Endothelial cell of umbilical vein (primary cell): ENCODE results near the gene KHDC3L. TPM values are rescaled to one million over a fixed set of nuclear protein-coding genes. Genes with fewer than 3 reads are reported as not detected.

Source experiments
- BruUV-seq: library from RNA; stranded (reverse); fragments of 400-500 nt; replicated peaks from 2 replicates; lab custom pipeline; 2021; lab: Mats Ljungman, UMichigan
- CTCF ChIA-PET: fragments of 300-600, 350-600 bp; sonication (Branson Sonifier 250); formaldehyde crosslinking; loops from one replicate; lab custom pipeline; 2021; ENCODE audit warnings: antibody characterized with exemption, inconsistent platforms; lab: Charles Lee
- POLR2A ChIA-PET: fragments of 300-600, 350-600 bp; sonication (Branson Sonifier 250); formaldehyde crosslinking; loops from one replicate; lab custom pipeline; 2021; ENCODE audit warnings: antibody characterized with exemption, inconsistent platforms; lab: Charles Lee
- DNase-seq: peaks from one replicate; pipeline ENCODE4 v3.0.0-alpha.2; 2011; ENCODE audit warnings: low read depth, low spot score
- FAIRE-seq: peaks from 2 replicates; lab custom pipeline; 2011; peaks lifted over from hg19 to GRCh38; lab: Jason Lieb, UNC
- H2AFZ ChIP-seq: 2 replicates; pipeline ENCODE4 v1.6.0; 2012; ENCODE audit warnings: low read depth, low read length, control low read depth, inconsistent platforms
- H3K27ac ChIP-seq: 2 replicates; pipeline ENCODE4 v1.5.1; 2011; ENCODE audit warnings: low read depth, mild to moderate bottlenecking, control low read depth, low read length, moderate library complexity; ENCODE audit not compliant: insufficient read depth
- H3K27me3 ChIP-seq, 2 experiments: 2 replicates each; pipeline versions ENCODE4 v1.6.0 to v1.6.1; 2011; ENCODE audit warnings: low read length in 2 of 2, mixed read lengths in 1 of 2; ENCODE audit not compliant: control insufficient read depth in 2 of 2, insufficient read depth in 2 of 2
- H3K36me3 ChIP-seq, 2 experiments: 2 replicates in 1 of 2; 3 replicates in 1 of 2; pipeline ENCODE4 v1.5.1; 2011; ENCODE audit warnings: low read length in 2 of 2, mild to moderate bottlenecking in 1 of 2, moderate library complexity in 1 of 2; ENCODE audit not compliant: control insufficient read depth in 2 of 2, insufficient read depth in 2 of 2; ENCODE audit errors: extremely low read depth in 1 of 2
- H3K4me1 ChIP-seq: 3 replicates; pipeline ENCODE4 v1.5.1; 2011; ENCODE audit warnings: mild to moderate bottlenecking, low read length; ENCODE audit not compliant: control insufficient read depth, insufficient read depth; ENCODE audit errors: extremely low read depth
- H3K4me2 ChIP-seq: 2 replicates; pipeline ENCODE4 v1.6.1; 2011; ENCODE audit warnings: low read length, control low read depth, mixed read lengths; ENCODE audit not compliant: insufficient read depth
- H3K4me3 ChIP-seq, 3 experiments: fragments of 200-600 bp in 1 of 3; sonication (generic), shearing (Covaris generic) in 1 of 3; replicated peaks in 1 of 3; 2 replicates each; pipeline ENCODE4 v1.5.1; 2011 to 2016; ENCODE audit warnings: control low read depth in 3 of 3, low read length in 3 of 3, mild to moderate bottlenecking in 2 of 3, inconsistent platforms in 1 of 3, low read depth in 1 of 3, moderate library complexity in 1 of 3; ENCODE audit not compliant: insufficient read depth in 1 of 3
- H3K79me2 ChIP-seq: 2 replicates; pipeline ENCODE4 v1.6.0; 2012; ENCODE audit warnings: low read length, inconsistent platforms; ENCODE audit not compliant: control insufficient read depth, insufficient read depth
- H3K9ac ChIP-seq: replicated peaks from 2 replicates; pipeline ENCODE3; 2011; ENCODE audit warnings: low read length, control low read depth; ENCODE audit not compliant: insufficient read depth; ENCODE audit errors: extremely low read depth
- H3K9me1 ChIP-seq: replicated peaks from 3 replicates; pipeline ENCODE4 v1.6.0; 2011; ENCODE audit warnings: mild to moderate bottlenecking, low read length; ENCODE audit not compliant: control insufficient read depth, insufficient read depth; ENCODE audit errors: extremely low read depth
- H3K9me3 ChIP-seq: replicated peaks from 2 replicates; pipeline ENCODE4 v1.5.1; 2012; ENCODE audit warnings: low read length, inconsistent platforms; ENCODE audit not compliant: control insufficient read depth, insufficient read depth
- H4K20me1 ChIP-seq: replicated peaks from 2 replicates; pipeline ENCODE3; 2011; ENCODE audit warnings: mild to moderate bottlenecking, low read length; ENCODE audit not compliant: control insufficient read depth, insufficient read depth; ENCODE audit errors: extremely low read depth
- CTCF ChIP-seq, 2 donors: IDR thresholded peaks; 1 replicate in 1 of 2; 2 replicates in 1 of 2; pipeline ENCODE4 v1.5.1; 2011; ENCODE audit warnings: low read length in 2 of 2, mild to moderate bottlenecking in 2 of 2, moderate library complexity in 2 of 2, control low read depth in 1 of 2, inconsistent platforms in 1 of 2, low read depth in 1 of 2; ENCODE audit not compliant: insufficient read depth in 1 of 2; ENCODE audit errors: extremely low read depth in 1 of 2
- EZH2 ChIP-seq: IDR thresholded peaks from 2 replicates; pipeline ENCODE4 v1.6.1; 2012; ENCODE audit warnings: borderline replicate concordance, low read depth, mild to moderate bottlenecking, moderate library complexity, low read length, inconsistent platforms; ENCODE audit not compliant: severe bottlenecking
- FOS ChIP-seq: IDR thresholded peaks from 2 replicates; pipeline ENCODE4 v1.6.1; 2011; ENCODE audit warnings: mild to moderate bottlenecking, low read length, moderate library complexity, borderline replicate concordance; ENCODE audit not compliant: insufficient read depth
- GATA2 ChIP-seq: IDR thresholded peaks from 2 replicates; pipeline ENCODE4 v1.7.0; 2011; ENCODE audit warnings: low read depth, mild to moderate bottlenecking, moderate library complexity, mixed read lengths, low read length; ENCODE audit not compliant: insufficient read length, insufficient read depth
- JUN ChIP-seq: IDR thresholded peaks from 2 replicates; pipeline ENCODE4 v1.6.1; 2011; ENCODE audit warnings: borderline replicate concordance, low read depth; ENCODE audit not compliant: insufficient read length, insufficient read depth
- MAX ChIP-seq: IDR thresholded peaks from 2 replicates; pipeline ENCODE4 v1.6.1; 2011; ENCODE audit not compliant: insufficient read depth, insufficient read length
- MYC ChIP-seq: IDR thresholded peaks from one replicate; pipeline ENCODE4 v1.6.1; 2011; ENCODE audit warnings: mild to moderate bottlenecking, low read depth, low read length
- POLR2A ChIP-seq: IDR thresholded peaks from 2 replicates; pipeline ENCODE4 v1.6.1; 2012; ENCODE audit warnings: low read depth, mild to moderate bottlenecking, control low read depth, low read length
- POLR2AphosphoS5 ChIP-seq: IDR thresholded peaks from 2 replicates; pipeline ENCODE4 v1.6.1; 2012; ENCODE audit warnings: low read depth, mild to moderate bottlenecking, control low read depth, low read length, moderate library complexity; ENCODE audit not compliant: insufficient read depth
- dilution Hi-C: fragments of 300-500 bp; cut with MboI; formaldehyde crosslinking; loops from one replicate; pipeline ENCODE4 v1.15.0; 2019; ENCODE audit warnings: low sequenced_read_pairs; ENCODE audit not compliant: extremely low pct_ligation_motif_present
- intact Hi-C: fragments of 100-400 bp; cut with micrococcal nuclease; formaldehyde crosslinking; loops from one replicate; pipeline ENCODE4 v1.10.0; 2022
- polyA plus RNA-seq, 4 experiments: library from polyadenylated mRNA; depleted of rRNA in 3 of 4; stranded (reverse) in 3 of 4; unstranded in 1 of 4; fragments of >200 nt; gene quantifications; 2 replicates each; pipeline versions ENCODE4 v1.2.1 to v1.2.3, GENCODE V29; 2011 to 2012; ENCODE audit warnings: missing spikeins in 1 of 4
- total RNA-seq: library from RNA; stranded (reverse); gene quantifications from 2 replicates; pipeline ENCODE4 v1.2.3, GENCODE V29; 2021

KHDC3L gene
- total and polyA plus RNA-seq, 2 donors (not counting 3 experiments of a cell fraction or from before 2014, with no cell fraction given): not detected

GRCh38 chr6:73393278-73393677, 30.8 kb downstream of the KHDC3L start:
- Histone ChIP-seq H3K4me2 (no peak overlapping the region), H3K79me2 (no peaks in the 10 kb centered on the region), H3K27me3 (no peaks in the 10 kb centered on the region), H3K9me1 (no peaks in the 10 kb centered on the region), H3K4me3 (no peak overlapping the region), H4K20me1 (no peaks in the 10 kb centered on the region), H3K4me1 (peaks cover 10% of the 10 kb centered on the region), H3K9ac (no peak overlapping the region), H2AFZ (no peak overlapping the region), H3K36me3 (no peaks in the 10 kb centered on the region), H3K27ac (no peak overlapping the region), H3K9me3 (no peaks in the 10 kb centered on the region)
- dilution Hi-C loops: no loop called here
- no peak for FAIRE-seq
- CTCF ChIA-PET: no interaction called here
- POLR2A ChIA-PET: no interaction called here
- BruUV-seq: no TSS peak
- intact Hi-C loops: no loop called here
- TF ChIP-seq MYC (no peak), EZH2 (no peak), POLR2AphosphoS5 (no peak), MAX (no peak), GATA2 (no peak), CTCF (IDR thresholded peaks at IDR 0.05; ENCODE audit: extremely low read depth in 1 of 2, insufficient read depth in 1 of 2, low read depth in 1 of 2, low read length in 2 of 2) (no peak), POLR2A (no peak), FOS (no peak), JUN (no peak)
- no peak for DNase-seq
